Measurements from ENCODE around the gene KIAA1755. TPM values are rescaled to one million over a fixed set of nuclear protein-coding genes. Genes with fewer than 3 reads are reported as not detected.

KIAA1755 gene
- total and polyA plus RNA-seq, 9 of the 15 experiments (the other 6 are each of a cell fraction or from before 2014, with no cell fraction given) = not detected

DNA sequence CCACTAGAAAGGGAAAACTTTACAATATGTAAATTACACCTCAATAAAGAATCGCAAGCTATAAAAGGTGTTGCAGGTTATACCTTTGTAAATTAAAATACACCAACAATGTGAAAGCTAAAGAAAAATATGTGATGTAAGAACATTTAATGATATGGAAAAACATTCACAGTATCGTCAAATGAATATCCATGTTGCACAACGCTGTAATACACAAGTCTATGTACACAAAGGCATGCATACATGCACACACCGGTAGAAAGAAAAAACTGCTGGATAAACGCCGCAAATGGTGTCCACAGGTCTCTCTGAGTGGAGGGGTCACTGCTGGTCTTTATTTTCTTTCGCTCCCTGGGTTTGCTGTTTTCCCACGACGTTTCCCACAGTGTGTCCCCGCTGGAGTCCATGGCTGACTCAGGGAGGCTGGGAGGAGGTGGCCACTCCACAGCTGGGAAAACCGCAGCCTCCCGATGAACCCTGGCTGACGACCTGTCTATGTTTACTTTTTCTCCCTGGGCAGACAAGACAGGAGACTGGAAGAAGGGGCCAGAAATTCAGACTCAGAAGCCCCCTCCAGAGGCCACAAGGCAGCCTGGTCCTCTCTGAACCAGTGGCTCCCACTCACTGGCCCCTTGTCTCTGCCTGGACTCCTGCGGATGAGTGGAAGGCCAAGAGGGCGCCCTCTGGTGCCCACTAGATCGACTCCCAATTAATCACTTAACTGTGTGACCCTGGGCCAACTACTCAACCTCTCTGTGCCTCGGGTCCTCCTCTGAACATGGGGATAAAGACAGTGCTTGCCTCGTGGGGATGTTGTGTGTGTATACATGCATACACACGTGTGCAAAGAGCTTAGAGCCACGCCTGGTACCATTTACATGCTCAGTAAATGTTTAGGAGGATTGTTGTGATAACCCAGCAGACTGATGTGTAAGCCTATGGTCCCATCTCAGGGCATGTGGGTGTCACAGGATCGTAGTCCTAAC is 30.6 kb upstream of the KIAA1755 start (continued):
- no peak for TF ChIP-seq MECOM (CRISPR knock-in tag; IDR thresholded peaks at IDR 0.05)
- TF ChIP-seq, protein P1, sequence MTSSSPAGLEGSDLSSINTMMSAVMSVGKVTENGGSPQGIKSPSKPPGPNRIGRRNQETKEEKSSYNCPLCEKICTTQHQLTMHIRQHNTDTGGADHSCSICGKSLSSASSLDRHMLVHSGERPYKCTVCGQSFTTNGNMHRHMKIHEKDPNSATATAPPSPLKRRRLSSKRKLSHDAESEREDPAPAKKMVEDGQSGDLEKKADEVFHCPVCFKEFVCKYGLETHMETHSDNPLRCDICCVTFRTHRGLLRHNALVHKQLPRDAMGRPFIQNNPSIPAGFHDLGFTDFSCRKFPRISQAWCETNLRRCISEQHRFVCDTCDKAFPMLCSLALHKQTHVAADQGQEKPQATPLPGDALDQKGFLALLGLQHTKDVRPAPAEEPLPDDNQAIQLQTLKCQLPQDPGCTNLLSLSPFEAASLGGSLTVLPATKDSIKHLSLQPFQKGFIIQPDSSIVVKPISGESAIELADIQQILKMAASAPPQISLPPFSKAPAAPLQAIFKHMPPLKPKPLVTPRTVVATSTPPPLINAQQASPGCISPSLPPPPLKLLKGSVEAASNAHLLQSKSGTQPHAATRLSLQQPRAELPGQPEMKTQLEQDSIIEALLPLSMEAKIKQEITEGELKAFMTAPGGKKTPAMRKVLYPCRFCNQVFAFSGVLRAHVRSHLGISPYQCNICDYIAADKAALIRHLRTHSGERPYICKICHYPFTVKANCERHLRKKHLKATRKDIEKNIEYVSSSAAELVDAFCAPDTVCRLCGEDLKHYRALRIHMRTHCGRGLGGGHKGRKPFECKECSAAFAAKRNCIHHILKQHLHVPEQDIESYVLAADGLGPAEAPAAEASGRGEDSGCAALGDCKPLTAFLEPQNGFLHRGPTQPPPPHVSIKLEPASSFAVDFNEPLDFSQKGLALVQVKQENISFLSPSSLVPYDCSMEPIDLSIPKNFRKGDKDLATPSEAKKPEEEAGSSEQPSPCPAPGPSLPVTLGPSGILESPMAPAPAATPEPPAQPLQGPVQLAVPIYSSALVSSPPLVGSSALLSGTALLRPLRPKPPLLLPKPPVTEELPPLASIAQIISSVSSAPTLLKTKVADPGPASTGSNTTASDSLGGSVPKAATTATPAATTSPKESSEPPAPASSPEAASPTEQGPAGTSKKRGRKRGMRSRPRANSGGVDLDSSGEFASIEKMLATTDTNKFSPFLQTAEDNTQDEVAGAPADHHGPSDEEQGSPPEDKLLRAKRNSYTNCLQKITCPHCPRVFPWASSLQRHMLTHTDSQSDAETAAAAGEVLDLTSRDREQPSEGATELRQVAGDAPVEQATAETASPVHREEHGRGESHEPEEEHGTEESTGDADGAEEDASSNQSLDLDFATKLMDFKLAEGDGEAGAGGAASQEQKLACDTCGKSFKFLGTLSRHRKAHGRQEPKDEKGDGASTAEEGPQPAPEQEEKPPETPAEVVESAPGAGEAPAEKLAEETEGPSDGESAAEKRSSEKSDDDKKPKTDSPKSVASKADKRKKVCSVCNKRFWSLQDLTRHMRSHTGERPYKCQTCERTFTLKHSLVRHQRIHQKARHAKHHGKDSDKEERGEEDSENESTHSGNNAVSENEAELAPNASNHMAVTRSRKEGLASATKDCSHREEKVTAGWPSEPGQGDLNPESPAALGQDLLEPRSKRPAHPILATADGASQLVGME (CRISPR knock-in tag; IDR thresholded peaks at IDR 0.05) = no peak
- no peak for TF ChIP-seq NR1H2 (CRISPR knock-in tag; IDR thresholded peaks at IDR 0.05)
- peak; percentile 59; the same call in 1 of the 2 replicates for TF ChIP-seq BCOR (IDR thresholded peaks at IDR 0.05)
- TF ChIP-seq TSC22D4 (tag; IDR thresholded peaks at IDR 0.05) = no peak
- TF ChIP-seq, protein P2, sequence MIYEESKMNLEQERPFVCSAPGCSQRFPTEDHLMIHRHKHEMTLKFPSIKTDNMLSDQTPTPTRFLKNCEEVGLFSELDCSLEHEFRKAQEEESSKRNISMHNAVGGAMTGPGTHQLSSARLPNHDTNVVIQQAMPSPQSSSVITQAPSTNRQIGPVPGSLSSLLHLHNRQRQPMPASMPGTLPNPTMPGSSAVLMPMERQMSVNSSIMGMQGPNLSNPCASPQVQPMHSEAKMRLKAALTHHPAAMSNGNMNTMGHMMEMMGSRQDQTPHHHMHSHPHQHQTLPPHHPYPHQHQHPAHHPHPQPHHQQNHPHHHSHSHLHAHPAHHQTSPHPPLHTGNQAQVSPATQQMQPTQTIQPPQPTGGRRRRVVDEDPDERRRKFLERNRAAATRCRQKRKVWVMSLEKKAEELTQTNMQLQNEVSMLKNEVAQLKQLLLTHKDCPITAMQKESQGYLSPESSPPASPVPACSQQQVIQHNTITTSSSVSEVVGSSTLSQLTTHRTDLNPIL (CRISPR knock-in tag; IDR thresholded peaks at IDR 0.05) = no peak
- no peak for TF ChIP-seq RBBP5 (IDR thresholded peaks at IDR 0.05; ENCODE audit: borderline replicate concordance, insufficient read depth, low read length, poor library complexity, severe bottlenecking)
- peak; percentile 94 for TF ChIP-seq RBM25 (IDR thresholded peaks at IDR 0.05; ENCODE audit: low read depth, low read length, severe bottlenecking)
- TF ChIP-seq, protein P3, sequence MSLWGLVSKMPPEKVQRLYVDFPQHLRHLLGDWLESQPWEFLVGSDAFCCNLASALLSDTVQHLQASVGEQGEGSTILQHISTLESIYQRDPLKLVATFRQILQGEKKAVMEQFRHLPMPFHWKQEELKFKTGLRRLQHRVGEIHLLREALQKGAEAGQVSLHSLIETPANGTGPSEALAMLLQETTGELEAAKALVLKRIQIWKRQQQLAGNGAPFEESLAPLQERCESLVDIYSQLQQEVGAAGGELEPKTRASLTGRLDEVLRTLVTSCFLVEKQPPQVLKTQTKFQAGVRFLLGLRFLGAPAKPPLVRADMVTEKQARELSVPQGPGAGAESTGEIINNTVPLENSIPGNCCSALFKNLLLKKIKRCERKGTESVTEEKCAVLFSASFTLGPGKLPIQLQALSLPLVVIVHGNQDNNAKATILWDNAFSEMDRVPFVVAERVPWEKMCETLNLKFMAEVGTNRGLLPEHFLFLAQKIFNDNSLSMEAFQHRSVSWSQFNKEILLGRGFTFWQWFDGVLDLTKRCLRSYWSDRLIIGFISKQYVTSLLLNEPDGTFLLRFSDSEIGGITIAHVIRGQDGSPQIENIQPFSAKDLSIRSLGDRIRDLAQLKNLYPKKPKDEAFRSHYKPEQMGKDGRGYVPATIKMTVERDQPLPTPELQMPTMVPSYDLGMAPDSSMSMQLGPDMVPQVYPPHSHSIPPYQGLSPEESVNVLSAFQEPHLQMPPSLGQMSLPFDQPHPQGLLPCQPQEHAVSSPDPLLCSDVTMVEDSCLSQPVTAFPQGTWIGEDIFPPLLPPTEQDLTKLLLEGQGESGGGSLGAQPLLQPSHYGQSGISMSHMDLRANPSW (CRISPR knock-in tag; IDR thresholded peaks at IDR 0.05) = no peak
- no peak for TF ChIP-seq ZNF778 (CRISPR knock-in tag; IDR thresholded peaks at IDR 0.05)
- TF ChIP-seq PCBP1 (IDR thresholded peaks at IDR 0.05; ENCODE audit: low read depth, low read length, poor library complexity, severe bottlenecking) = no peak
- no peak for TF ChIP-seq SMAD3 (CRISPR knock-in tag; conservative IDR thresholded peaks at IDR 0.05)
- TF ChIP-seq NFE2 (IDR thresholded peaks at IDR 0.05; ENCODE audit: low read depth) = no peak
- no peak for TF ChIP-seq POLR3A (IDR thresholded peaks at IDR 0.05; ENCODE audit: borderline replicate concordance, extremely low read depth, insufficient read depth, insufficient read length)
- TF ChIP-seq ZNF76 (CRISPR knock-in tag; IDR thresholded peaks at IDR 0.05; ENCODE audit: borderline replicate concordance) = no peak
- TF ChIP-seq EZH2 (IDR thresholded peaks at IDR 0.05; ENCODE audit: borderline replicate concordance, low read depth, low read length) = no peak

Measured in K562 (cell line).